Omental fat pad (tissue), 4 donors: ENCODE measurements around the gene DUSP6. TPM values are rescaled to one million over a fixed set of nuclear protein-coding genes. Genes with fewer than 3 reads are reported as not detected.

ENCODE experiments used
- ATAC-seq: fragments of 150-250 bp; one replicate; pipeline ENCODE4 v1.9.1; 2016; ENCODE audit warnings: mild to moderate bottlenecking, moderate library complexity; ENCODE audit not compliant: low FRiP score
- DNase-seq: peaks from one replicate; pipeline ENCODE4 v3.0.0-alpha.2; 2019; ENCODE audit warnings: low spot score
- CTCF ChIP-seq, 3 donors: fragments of 450-650 bp; IDR thresholded peaks; one replicate each; pipeline ENCODE4 v1.5.1; 2016 to 2017; ENCODE audit warnings: antibody characterized with exemption in 3 of 3, mild to moderate bottlenecking in 3 of 3, moderate library complexity in 2 of 3
- total RNA-seq, 4 donors: library from RNA; depleted of rRNA; stranded (reverse); fragments of >200 nt; gene quantifications; one replicate each; pipeline ENCODE4 v1.1.0, GENCODE V29; 2016

The DUSP6 gene
- total RNA-seq, 4 donors from 2014 or later, result 201 to 329 (median 213) TPM

- TF ChIP-seq CTCF (IDR thresholded peaks at IDR 0.05), result no peak
- DNase-seq (no peak), ATAC-seq (no peak)
These were observed 4.9 kb downstream of the DUSP6 start for GRCh38 chr12:89347325-89347829.

- DNase-seq, result no peak
- no peak for ATAC-seq
- no peak for TF ChIP-seq CTCF (IDR thresholded peaks at IDR 0.05)
These were observed 5.5 kb downstream of the DUSP6 start for GRCh38 chr12:89346741-89347324.

GRCh38 chr12:89345830-89346740 is 6.2 kb downstream of the DUSP6 start:
- no peak for TF ChIP-seq CTCF (IDR thresholded peaks at IDR 0.05)
- no peak for ATAC-seq
- DNase-seq, result no peak

GRCh38 chr12:89345376-89345775 is 6.9 kb downstream of the DUSP6 start:
- no peak for TF ChIP-seq CTCF (IDR thresholded peaks at IDR 0.05)
- DNase-seq (no peak), ATAC-seq (no peak)

- TF ChIP-seq CTCF (IDR thresholded peaks at IDR 0.05), result no peak
- DNase-seq (no peak), ATAC-seq (no peak)
These were observed 7.5 kb downstream of the DUSP6 start for GRCh38 chr12:89344862-89345202.

GRCh38 chr12:89344043-89344861 is 8.0 kb downstream of the DUSP6 start:
- no peak for DNase-seq
- ATAC-seq, result no peak
- TF ChIP-seq CTCF (IDR thresholded peaks at IDR 0.05), result no peak
